ENCODE data around the gene FREY1. TPM values are rescaled to one million over a fixed set of nuclear protein-coding genes. Genes with fewer than 3 reads are reported as not detected.

FREY1 gene
- total and polyA plus RNA-seq, 2 of the 8 experiments (the other 6 are each of a cell fraction or from before 2014, with no cell fraction given) = 0.32 to 1.1 TPM

DNA sequence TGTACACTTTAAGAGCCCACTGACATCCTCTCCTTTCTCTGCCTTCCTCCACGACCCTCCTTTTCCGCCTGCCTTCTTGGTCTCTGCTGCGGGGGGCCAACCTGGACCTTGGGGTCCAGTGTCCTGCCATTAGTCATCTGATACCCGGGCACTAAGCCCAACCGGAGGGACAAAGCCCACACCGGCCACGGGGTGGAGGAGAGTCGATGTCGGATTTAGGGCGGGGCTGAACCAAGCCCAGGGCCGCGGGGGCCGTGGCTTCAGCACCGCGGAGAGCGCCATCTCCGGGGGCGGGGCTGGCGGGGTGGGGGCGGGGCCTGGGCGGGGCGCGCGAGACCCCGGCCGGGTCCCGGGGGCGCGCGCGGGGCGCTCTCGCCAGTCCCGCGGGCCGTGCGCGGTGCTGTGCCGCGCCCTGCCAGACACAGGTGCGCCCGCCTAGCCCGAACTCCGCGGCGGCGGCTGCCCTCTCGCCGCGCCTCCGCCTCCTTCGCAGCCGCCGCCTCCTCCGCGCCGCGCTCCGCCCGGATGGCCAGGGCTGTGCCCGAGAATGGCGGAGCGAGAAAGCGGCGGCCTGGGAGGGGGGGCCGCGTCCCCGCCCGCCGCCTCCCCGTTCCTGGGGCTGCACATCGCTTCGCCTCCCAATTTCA is 21.7 kb downstream of the FREY1 start, which contains the start of gene MAPK8IP1 (continued):
- TF ChIP-seq YY1 (IDR thresholded peaks at IDR 0.05; ENCODE audit: low read depth, low read length) (peak; percentile 57; the same call in 1 of the 2 replicates), JUND (IDR thresholded peaks at IDR 0.05; ENCODE audit: low read length) (peak; percentile 36; the same call in 1 of the 2 replicates)
